Adrenal gland (tissue), 12 donors: ENCODE data around the gene ANKRD17. TPM values are rescaled to one million over a fixed set of nuclear protein-coding genes. Genes with fewer than 3 reads are reported as not detected.

Experiments
- DNase-seq, 7 donors: peaks; one replicate each; pipeline ENCODE4 v3.0.0-alpha.2; 2019 to 2020
- H3K27ac ChIP-seq, 5 donors: fragments of 200-600 bp; sonication (generic) in 4 of 5; 1 replicate in 3 of 5; 2 replicates in 2 of 5; pipeline versions ENCODE4 v1.5.1 to v1.8.0; 2016 to 2020; ENCODE audit warnings: mild to moderate bottlenecking in 1 of 5
- H3K27me3 ChIP-seq: fragments of 200-600 bp; 2 replicates; pipeline ENCODE4 v1.8.0; 2021
- H3K36me3 ChIP-seq, 2 donors: fragments of 200-600 bp; replicated peaks in 1 of 2; 1 replicate in 1 of 2; 2 replicates in 1 of 2; pipeline versions ENCODE4 v1.5.1 to v1.8.0; 2018 to 2022
- H3K4me1 ChIP-seq, 2 donors: fragments of 200-600 bp; replicated peaks in 1 of 2; 1 replicate in 1 of 2; 2 replicates in 1 of 2; pipeline versions ENCODE4 v1.5.1 to v1.8.0; 2018 to 2021
- H3K4me3 ChIP-seq, 4 donors: fragments of 200-600 bp; sonication (generic) in 3 of 4; one replicate each; pipeline ENCODE4 v1.5.1; 2016 to 2018
- H3K9me3 ChIP-seq, 3 donors: fragments of 200-600 bp; sonication (generic) in 1 of 3; replicated peaks in 1 of 3; 1 replicate in 2 of 3; 2 replicates in 1 of 3; pipeline versions ENCODE4 v1.5.1 to v1.8.0; 2016 to 2021
- CTCF ChIP-seq, 6 experiments: fragments of 450-650 bp in 4 of 6; fragments of 200-600 bp in 2 of 6; sonication (generic) in 1 of 6; IDR thresholded peaks; 1 replicate in 5 of 6; 2 replicates in 1 of 6; pipeline versions ENCODE4 v1.5.1 to v1.8.0; 2016 to 2021; ENCODE audit warnings: antibody characterized with exemption in 6 of 6, mild to moderate bottlenecking in 2 of 6, moderate library complexity in 1 of 6
- POLR2A ChIP-seq, 2 donors: fragments of 450-650 bp; IDR thresholded peaks; one replicate each; pipeline ENCODE4 v1.6.1; 2017; ENCODE audit warnings: antibody characterized with exemption in 2 of 2, mild to moderate bottlenecking in 2 of 2, moderate library complexity in 1 of 2
- WGBS, 4 donors: extraction: QIAGEN DNeasy Blood & Tissue Kit in 2 of 4; methylation state at CpG; one replicate each; pipeline versions ENCODE4 v1.1.5 to v1.1.7; 2013 to 2017; 5-methylcytosine and 5-hydroxymethylcytosine counted together
- intact Hi-C, 2 donors: fragments of 100-400 bp; cut with DNase I; formaldehyde crosslinking; loops; one replicate each; pipeline versions ENCODE4 v1.14.1 to v1.15.0; 2022 to 2023
- polyA plus RNA-seq, 3 donors: library from polyadenylated mRNA; stranded (reverse); fragments of 200-250 nt in 2 of 3; fragments of 350-450 nt in 1 of 3; fragmentation: Illumina TruSeq in 1 of 3; extraction: RNeasy Lipid Tissue Mini Kit (QIAGEN cat#74804) in 1 of 3; gene quantifications; one replicate each; pipeline ENCODE4 v1.2.3, GENCODE V29; 2013 to 2014
- total RNA-seq, 9 donors: library from RNA; depleted of rRNA in 4 of 9; stranded (reverse); fragments of >200 nt in 4 of 9; fragments of 120-200 nt in 1 of 9; fragmentation: NEBNext Ultra II Directional in 1 of 9; extraction: Animal tissue kit (Norgen Biotek cat#: 25700) in 1 of 9; gene quantifications; one replicate each; pipeline versions ENCODE4 v1.1.0 to v1.2.4, GENCODE V29; 2013 to 2023
- donor health status: healthy with polysubstance abuse.
- donor health status: Bipolar disorder and iron deficiency.
- donor health status: DM: yes; HTN: yes; CAD: no.
- donor health status: DM: no; HTN: no; CAD: no.
- donor health status: DM: no; HTN: no; CAD: no.
- donor health status: DM: yes; HTN: yes; CAD: no.

The ANKRD17 gene
- total and polyA plus RNA-seq, 12 donors, result 13.3 to 66.3 (median 51.3) TPM

- peaks cover 23 to 47% of the 10 kb centered on the region in 2 donors for H3K4me1 ChIP-seq
- H3K27ac ChIP-seq, result peak overlapping the region; percentile 73 to 91 (median 83)
- TF ChIP-seq CTCF (IDR thresholded peaks at IDR 0.05), result no peak
- TF ChIP-seq POLR2A (IDR thresholded peaks at IDR 0.05), result peak; percentile 40 to 89
- no peaks in the 10 kb centered on the region for H3K9me3 ChIP-seq
- WGBS, 4 donors, result 2 to 3% (median 2%) methylated on average over 6 of the region's 6 CpGs
- peak; percentile 61 to 87 (median 77) for DNase-seq
- no peaks in the 10 kb centered on the region for H3K36me3 ChIP-seq
- intact Hi-C loops, result no loop called here
- peak overlapping the region in 2 of 4 donors; percentile 25 to 62 for H3K4me3 ChIP-seq
- H3K27me3 ChIP-seq, result no peaks in the 10 kb centered on the region
These were observed 35.9 kb downstream of the ANKRD17 start for GRCh38 chr4:73222466-73223257.

GRCh38 chr4:73221734-73222133 lies 36.9 kb downstream of the ANKRD17 start:
- no peak for TF ChIP-seq POLR2A (IDR thresholded peaks at IDR 0.05)
- no peak for TF ChIP-seq CTCF (IDR thresholded peaks at IDR 0.05)
- intact Hi-C loops, result no loop called here
- Histone ChIP-seq H3K9me3 (no peaks in the 10 kb centered on the region), H3K27ac (peak overlapping the region in 2 of 5 donors; percentile 77 to 91), H3K4me1 (peaks cover 23 to 47% of the 10 kb centered on the region in 2 donors), H3K4me3 (peak overlapping the region in 2 of 4 donors; percentile 25 to 62), H3K36me3 (no peaks in the 10 kb centered on the region), H3K27me3 (no peaks in the 10 kb centered on the region)
- DNase-seq, result no peak
- WGBS, 4 donors, result 51 to 64% (median 54%) methylated on average over 2 of the region's 2 CpGs

GRCh38 chr4:73220815-73221214 lies 37.8 kb downstream of the ANKRD17 start:
- no peaks in the 10 kb centered on the region for H3K27me3 ChIP-seq
- no peak overlapping the region for H3K4me3 ChIP-seq
- peaks cover 23 to 47% of the 10 kb centered on the region in 2 donors for H3K4me1 ChIP-seq
- no peak overlapping the region for H3K27ac ChIP-seq
- H3K9me3 ChIP-seq, result no peaks in the 10 kb centered on the region
- no peak for TF ChIP-seq CTCF (IDR thresholded peaks at IDR 0.05)
- TF ChIP-seq POLR2A (IDR thresholded peaks at IDR 0.05), result no peak
- no peaks in the 10 kb centered on the region for H3K36me3 ChIP-seq
- intact Hi-C loops, result no loop called here
- no peak for DNase-seq

GRCh38 chr4:73213916-73214653 lies 44.5 kb downstream of the ANKRD17 start:
- 80 to 84% (median 82%) methylated on average over 2 of the region's 2 CpGs for WGBS, 4 donors
- no peak overlapping the region for H3K4me3 ChIP-seq

More at GRCh38 chr4:73213916-73214653, 44.5 kb downstream of the ANKRD17 start:
- no peaks in the 10 kb centered on the region for H3K9me3 ChIP-seq
- no peaks in the 10 kb centered on the region for H3K36me3 ChIP-seq
- intact Hi-C loops, result no loop called here
- TF ChIP-seq POLR2A (IDR thresholded peaks at IDR 0.05), result no peak
- TF ChIP-seq CTCF (IDR thresholded peaks at IDR 0.05), result no peak
- peaks cover 13 to 16% of the 10 kb centered on the region in 2 donors for H3K4me1 ChIP-seq
- no peaks in the 10 kb centered on the region for H3K27me3 ChIP-seq
- DNase-seq, result no peak
- H3K27ac ChIP-seq, result peak overlapping the region in 1 of 5 donors; percentile 1
